Endothelial cell of umbilical vein (primary cell): Measurements from ENCODE around the gene NRXN3. TPM values are rescaled to one million over a fixed set of nuclear protein-coding genes. Genes with fewer than 3 reads are reported as not detected.

Experiments used
- BruUV-seq: library from RNA; stranded (reverse); fragments of 400-500 nt; replicated peaks from 2 replicates; lab custom pipeline; 2021; lab: Mats Ljungman, UMichigan
- CTCF ChIA-PET: fragments of 300-600, 350-600 bp; sonication (Branson Sonifier 250); formaldehyde crosslinking; loops from one replicate; lab custom pipeline; 2021; ENCODE audit warnings: antibody characterized with exemption, inconsistent platforms; lab: Charles Lee
- POLR2A ChIA-PET: fragments of 300-600, 350-600 bp; sonication (Branson Sonifier 250); formaldehyde crosslinking; loops from one replicate; lab custom pipeline; 2021; ENCODE audit warnings: antibody characterized with exemption, inconsistent platforms; lab: Charles Lee
- DNase-seq: peaks from one replicate; pipeline ENCODE4 v3.0.0-alpha.2; 2011; ENCODE audit warnings: low read depth, low spot score
- FAIRE-seq: peaks from 2 replicates; lab custom pipeline; 2011; peaks lifted over from hg19 to GRCh38; lab: Jason Lieb, UNC
- H2AFZ ChIP-seq: 2 replicates; pipeline ENCODE4 v1.6.0; 2012; ENCODE audit warnings: low read depth, low read length, control low read depth, inconsistent platforms
- H3K27ac ChIP-seq: 2 replicates; pipeline ENCODE4 v1.5.1; 2011; ENCODE audit warnings: low read depth, mild to moderate bottlenecking, control low read depth, low read length, moderate library complexity; ENCODE audit not compliant: insufficient read depth
- H3K27me3 ChIP-seq, 2 experiments: 2 replicates each; pipeline versions ENCODE4 v1.6.0 to v1.6.1; 2011; ENCODE audit warnings: low read length in 2 of 2, mixed read lengths in 1 of 2; ENCODE audit not compliant: control insufficient read depth in 2 of 2, insufficient read depth in 2 of 2
- H3K36me3 ChIP-seq, 2 experiments: 2 replicates in 1 of 2; 3 replicates in 1 of 2; pipeline ENCODE4 v1.5.1; 2011; ENCODE audit warnings: low read length in 2 of 2, mild to moderate bottlenecking in 1 of 2, moderate library complexity in 1 of 2; ENCODE audit not compliant: control insufficient read depth in 2 of 2, insufficient read depth in 2 of 2; ENCODE audit errors: extremely low read depth in 1 of 2
- H3K4me1 ChIP-seq: 3 replicates; pipeline ENCODE4 v1.5.1; 2011; ENCODE audit warnings: mild to moderate bottlenecking, low read length; ENCODE audit not compliant: control insufficient read depth, insufficient read depth; ENCODE audit errors: extremely low read depth
- H3K4me2 ChIP-seq: 2 replicates; pipeline ENCODE4 v1.6.1; 2011; ENCODE audit warnings: low read length, control low read depth, mixed read lengths; ENCODE audit not compliant: insufficient read depth
- H3K4me3 ChIP-seq, 3 experiments: fragments of 200-600 bp in 1 of 3; sonication (generic), shearing (Covaris generic) in 1 of 3; replicated peaks in 1 of 3; 2 replicates each; pipeline ENCODE4 v1.5.1; 2011 to 2016; ENCODE audit warnings: control low read depth in 3 of 3, low read length in 3 of 3, mild to moderate bottlenecking in 2 of 3, inconsistent platforms in 1 of 3, low read depth in 1 of 3, moderate library complexity in 1 of 3; ENCODE audit not compliant: insufficient read depth in 1 of 3
- H3K79me2 ChIP-seq: 2 replicates; pipeline ENCODE4 v1.6.0; 2012; ENCODE audit warnings: low read length, inconsistent platforms; ENCODE audit not compliant: control insufficient read depth, insufficient read depth
- H3K9ac ChIP-seq: replicated peaks from 2 replicates; pipeline ENCODE3; 2011; ENCODE audit warnings: low read length, control low read depth; ENCODE audit not compliant: insufficient read depth; ENCODE audit errors: extremely low read depth
- H3K9me1 ChIP-seq: replicated peaks from 3 replicates; pipeline ENCODE4 v1.6.0; 2011; ENCODE audit warnings: mild to moderate bottlenecking, low read length; ENCODE audit not compliant: control insufficient read depth, insufficient read depth; ENCODE audit errors: extremely low read depth
- H3K9me3 ChIP-seq: replicated peaks from 2 replicates; pipeline ENCODE4 v1.5.1; 2012; ENCODE audit warnings: low read length, inconsistent platforms; ENCODE audit not compliant: control insufficient read depth, insufficient read depth
- H4K20me1 ChIP-seq: replicated peaks from 2 replicates; pipeline ENCODE3; 2011; ENCODE audit warnings: mild to moderate bottlenecking, low read length; ENCODE audit not compliant: control insufficient read depth, insufficient read depth; ENCODE audit errors: extremely low read depth
- FOS ChIP-seq: IDR thresholded peaks from 2 replicates; pipeline ENCODE4 v1.6.1; 2011; ENCODE audit warnings: mild to moderate bottlenecking, low read length, moderate library complexity, borderline replicate concordance; ENCODE audit not compliant: insufficient read depth
- GATA2 ChIP-seq: IDR thresholded peaks from 2 replicates; pipeline ENCODE4 v1.7.0; 2011; ENCODE audit warnings: low read depth, mild to moderate bottlenecking, moderate library complexity, mixed read lengths, low read length; ENCODE audit not compliant: insufficient read length, insufficient read depth
- JUN ChIP-seq: IDR thresholded peaks from 2 replicates; pipeline ENCODE4 v1.6.1; 2011; ENCODE audit warnings: borderline replicate concordance, low read depth; ENCODE audit not compliant: insufficient read length, insufficient read depth
- POLR2AphosphoS5 ChIP-seq: IDR thresholded peaks from 2 replicates; pipeline ENCODE4 v1.6.1; 2012; ENCODE audit warnings: low read depth, mild to moderate bottlenecking, control low read depth, low read length, moderate library complexity; ENCODE audit not compliant: insufficient read depth
- dilution Hi-C: fragments of 300-500 bp; cut with MboI; formaldehyde crosslinking; loops from one replicate; pipeline ENCODE4 v1.15.0; 2019; ENCODE audit warnings: low sequenced_read_pairs; ENCODE audit not compliant: extremely low pct_ligation_motif_present
- intact Hi-C: fragments of 100-400 bp; cut with micrococcal nuclease; formaldehyde crosslinking; loops from one replicate; pipeline ENCODE4 v1.10.0; 2022
- polyA plus RNA-seq, 4 experiments: library from polyadenylated mRNA; depleted of rRNA in 3 of 4; stranded (reverse) in 3 of 4; unstranded in 1 of 4; fragments of >200 nt; gene quantifications; 2 replicates each; pipeline versions ENCODE4 v1.2.1 to v1.2.3, GENCODE V29; 2011 to 2012; ENCODE audit warnings: missing spikeins in 1 of 4
- total RNA-seq: library from RNA; stranded (reverse); gene quantifications from 2 replicates; pipeline ENCODE4 v1.2.3, GENCODE V29; 2021
- TF ChIP-seq, protein P1 (sequence below): IDR thresholded peaks from 2 replicates; pipeline ENCODE4 v1.6.1; 2011; ENCODE audit not compliant: insufficient read depth, insufficient read length

NRXN3 gene
- total and polyA plus RNA-seq, 2 donors (not counting 3 experiments of a cell fraction or from before 2014, with no cell fraction given): 0.72 to 4.2 TPM

DNA sequence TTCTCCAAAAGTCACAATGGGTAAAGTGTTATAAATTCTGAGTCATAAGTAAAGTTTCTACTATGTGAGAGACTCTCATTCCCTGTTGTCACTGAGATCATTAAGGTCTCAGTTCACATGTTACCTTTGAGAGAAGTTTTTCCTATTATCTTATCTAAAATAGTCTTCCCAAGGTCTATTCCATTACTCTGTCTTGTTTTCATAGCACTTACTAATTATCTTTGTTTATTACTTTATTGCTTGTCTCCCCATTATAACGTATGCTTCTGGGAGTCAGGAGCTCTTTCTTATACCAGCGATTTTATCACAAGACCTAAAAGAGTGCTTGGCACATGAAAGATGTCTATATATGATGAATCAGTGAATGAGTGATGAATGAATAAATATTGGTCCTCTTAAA lies 1039.2 kb downstream of the NRXN3 start:
- Histone ChIP-seq H3K9me3 (no peaks in the 10 kb centered on the region), H3K79me2 (no peaks in the 10 kb centered on the region), H2AFZ (no peak overlapping the region), H3K4me3 (no peak overlapping the region), H3K9ac (no peak overlapping the region), H3K4me2 (no peak overlapping the region), H4K20me1 (no peaks in the 10 kb centered on the region), H3K36me3 (no peaks in the 10 kb centered on the region), H3K27ac (no peak overlapping the region), H3K27me3 (no peaks in the 10 kb centered on the region), H3K9me1 (no peaks in the 10 kb centered on the region), H3K4me1 (no peaks in the 10 kb centered on the region)
- no peak for FAIRE-seq
- BruUV-seq: no TSS peak
- TF ChIP-seq FOS (no peak), POLR2AphosphoS5 (no peak), GATA2 (no peak)
- TF ChIP-seq, protein P1, sequence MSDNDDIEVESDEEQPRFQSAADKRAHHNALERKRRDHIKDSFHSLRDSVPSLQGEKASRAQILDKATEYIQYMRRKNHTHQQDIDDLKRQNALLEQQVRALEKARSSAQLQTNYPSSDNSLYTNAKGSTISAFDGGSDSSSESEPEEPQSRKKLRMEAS: no peak
- DNase-seq: no peak
- POLR2A ChIA-PET: no interaction called here
- CTCF ChIA-PET: no interaction called here
- dilution Hi-C loops: no loop called here
- intact Hi-C loops: no loop called here

DNA sequence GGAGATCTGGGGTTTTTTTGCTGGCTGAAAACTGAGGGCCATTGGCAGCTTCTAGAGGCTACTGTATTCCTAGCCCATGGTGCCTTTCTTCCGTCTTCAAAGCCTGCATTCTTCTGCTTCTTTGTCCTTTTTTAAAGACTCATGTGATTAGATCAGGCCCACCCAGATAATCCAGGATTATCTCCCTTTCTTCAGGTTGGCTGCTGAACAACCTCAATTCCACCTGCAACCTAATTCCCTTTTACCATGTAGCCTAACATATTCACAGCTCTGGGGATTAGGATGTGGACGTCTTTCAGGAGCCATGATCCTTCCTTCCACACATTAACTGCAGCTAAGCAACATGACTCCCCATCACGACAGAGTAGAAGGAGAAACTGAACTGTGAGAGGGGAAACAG lies 1055.6 kb downstream of the NRXN3 start:
- no peak overlapping the region for H3K27ac ChIP-seq
- no peaks in the 10 kb centered on the region for H3K36me3 ChIP-seq
- FAIRE-seq (no peak), DNase-seq (no peak)
- no peak overlapping the region for H3K9ac ChIP-seq
- H2AFZ ChIP-seq: no peak overlapping the region
- ChIA-PET CTCF (no interaction called here), POLR2A (no interaction called here)
- dilution Hi-C loops (no loop called here), intact Hi-C loops (no loop called here)
- H4K20me1 ChIP-seq: no peaks in the 10 kb centered on the region
- TF ChIP-seq FOS (no peak), GATA2 (no peak), POLR2AphosphoS5 (no peak), JUN (no peak)
- no peaks in the 10 kb centered on the region for H3K9me3 ChIP-seq
- no peaks in the 10 kb centered on the region for H3K27me3 ChIP-seq
- no peaks in the 10 kb centered on the region for H3K9me1 ChIP-seq
- no peak overlapping the region for H3K4me2 ChIP-seq
- H3K4me1 ChIP-seq: no peaks in the 10 kb centered on the region
- BruUV-seq: no TSS peak
- no peak overlapping the region for H3K4me3 ChIP-seq
- H3K79me2 ChIP-seq: no peaks in the 10 kb centered on the region
